ENCODE data around the gene SLCO2B1.

GRCh38 chr11:75202195-75202594 is 51.3 kb downstream of the SLCO2B1 start:
- TF ChIP-seq CTCF (IDR thresholded peaks at IDR 0.05) = no peak
- no peak for TF ChIP-seq POLR2A (IDR thresholded peaks at IDR 0.05)
